ENCODE results near the gene AOX1. TPM values are rescaled to one million over a fixed set of nuclear protein-coding genes. Genes with fewer than 3 reads are reported as not detected.

The AOX1 gene
- total and polyA plus RNA-seq, 10 of the 15 experiments (the other 5 are each of a cell fraction or from before 2014, with no cell fraction given), result 0.03 to 0.56 (median 0.19) TPM; not detected in 6

GRCh38 chr2:200669308-200669707 lies 83.5 kb downstream of the AOX1 start (continued):
- TF ChIP-seq ZNF217 (IDR thresholded peaks at IDR 0.05) (no peak), NR2C1 (IDR thresholded peaks at IDR 0.05) (no peak), CBX3 (IDR thresholded peaks at IDR 0.05; ENCODE audit: borderline replicate concordance, low read depth) (no peak)

- no TSS peak for BruUV-seq (replicated peaks)
- RAD21 ChIA-PET (ENCODE audit: unreplicated experiment), result no interaction called here
- Histone ChIP-seq H2AFZ (ENCODE audit: control insufficient read depth, low read depth, low read length) (no peak overlapping the region), H4K20me1 (ENCODE audit: control insufficient read depth, insufficient read depth) (no peaks in the 10 kb centered on the region; the same call in 1 of the 2 replicates), H3K4me1 (ENCODE audit: control insufficient read depth, insufficient read depth, low read length) (no peaks in the 10 kb centered on the region), H3K4me2 (ENCODE audit: control insufficient read depth, insufficient read depth) (no peak overlapping the region), H3K4me3 (no peak overlapping the region), H3K27me3 (replicated peaks in 1 of 2; ENCODE audit: control insufficient read depth in 2 of 2, insufficient read depth in 2 of 2, low read length in 1 of 2) (peaks cover 0 to 5% of the 10 kb centered on the region in 2 experiments; a peak in 2 of 4 replicates), H3K9ac (ENCODE audit: control insufficient read depth, insufficient read depth, low read length) (no peak overlapping the region), H3K9me3 (replicated peaks; ENCODE audit: control insufficient read depth, insufficient read depth, low read length) (no peaks in the 10 kb centered on the region), H3K79me2 (ENCODE audit: control insufficient read depth, insufficient read depth, low read length) (no peaks in the 10 kb centered on the region), H3K36me3 (ENCODE audit: control insufficient read depth in 2 of 2, insufficient read depth in 2 of 2, low read length in 1 of 2) (no peaks in the 10 kb centered on the region), H3K27ac (ENCODE audit: control insufficient read depth, insufficient read depth) (no peak overlapping the region)
- intact Hi-C loops (cut with micrococcal nuclease; ENCODE audit: unreplicated experiment), result no loop called here
- no peak for TF ChIP-seq E2F8 (IDR thresholded peaks at IDR 0.05; ENCODE audit: low read depth, partially characterized antibody)
- TF ChIP-seq ZBED1 (IDR thresholded peaks at IDR 0.05; ENCODE audit: borderline replicate concordance), result no peak
- no peak for TF ChIP-seq TCF3 (IDR thresholded peaks at IDR 0.05; ENCODE audit: borderline replicate concordance, insufficient read depth, low read depth, low read length)
- peak in 2 of 3 experiments; percentile 5 to 17; a peak in 1 of 6 replicates for TF ChIP-seq CTCF (IDR thresholded peaks at IDR 0.05 in 2 of 3, conservative IDR thresholded peaks at IDR 0.05 in 1 of 3; ENCODE audit: control insufficient read depth in 2 of 3, extremely low read depth in 1 of 3, insufficient read depth in 1 of 3, low read depth in 3 of 3, low read length in 3 of 3)
- peak; percentile 34; the same call in 1 of the 2 replicates for TF ChIP-seq RAD21 (IDR thresholded peaks at IDR 0.05; ENCODE audit: insufficient read depth, low read depth, low read length)
- no peak for TF ChIP-seq E4F1 (IDR thresholded peaks at IDR 0.05; ENCODE audit: borderline replicate concordance, partially characterized antibody)
- no peak for TF ChIP-seq JUNB (IDR thresholded peaks at IDR 0.05)
- in situ Hi-C loops (cut with MboI), result no loop called here
- POLR2A ChIA-PET, result no interaction called here
- CTCF ChIA-PET, result interaction anchor here (1.3 kb wide), 1 partner anchor 19 kb away, joined by 4 read pairs; no protein-coding TSS in a partner anchor
- WGBS (ENCODE audit: insufficient coverage, insufficient replicate concordance, low lambda C conversion rate, missing lambda C conversion rate), result 2% methylated on average over 4 of the region's 4 CpGs
- SMC1A ChIA-PET (ENCODE audit: uncharacterized antibody, unreplicated experiment), result no interaction called here
- ATAC-seq, result peak; percentile 40; the same call in 1 of the 3 replicates
- DNase-seq (ENCODE audit: low read depth, low spot score), result no peak
- FAIRE-seq, result no peak
These were observed 84.5 kb downstream of the AOX1 start for GRCh38 chr2:200670313-200670712.

Data from GM12878 (cell line).